Lung microvascular endothelial cell (primary cell): ENCODE results near the gene FAM135A. TPM values are rescaled to one million over a fixed set of nuclear protein-coding genes. Genes with fewer than 3 reads are reported as not detected.
A peak's percentile ranks its signal among the peaks of the same experiment; 100 is the strongest.
"Not testable (repeated sequence)": the region's sequence is repeated elsewhere in the genome, so short reads cannot be mapped to it uniquely, and the experiment has no call there.

ENCODE experiments used
- DNase-seq, 2 donors: peaks; one replicate each; pipeline versions ENCODE4 v3.0.0 to v3.0.0-alpha.2; 2010; ENCODE audit warnings: low read depth in 2 of 2
- total RNA-seq: library from RNA; depleted of rRNA; stranded (reverse); fragments of >200 nt; gene quantifications from 2 replicates; pipeline ENCODE4 v1.2.1, GENCODE V29; 2014

The FAM135A gene
- total RNA-seq, 1 donor from 2014 or later: 9.1 TPM

DNA sequence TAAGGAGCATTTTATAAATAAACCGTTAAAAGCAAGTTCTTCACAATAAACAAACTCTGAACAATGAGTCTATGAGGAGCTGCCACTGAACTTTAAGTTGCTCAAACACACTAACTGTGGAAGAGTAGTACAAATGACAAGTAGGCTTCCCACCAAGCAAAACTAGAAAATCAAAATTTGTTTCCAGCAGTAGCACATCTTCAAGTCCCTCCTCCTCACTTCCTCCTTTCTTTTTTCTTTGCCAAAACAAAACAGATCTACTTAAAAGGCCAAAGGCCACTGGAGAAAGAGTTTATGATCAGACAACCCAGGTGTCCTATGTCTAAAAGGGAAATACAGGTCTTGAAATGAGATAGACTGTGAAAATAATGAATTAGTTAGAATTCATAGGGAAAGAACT is 17.1 kb upstream of the FAM135A start:
- no peak for DNase-seq

DNA sequence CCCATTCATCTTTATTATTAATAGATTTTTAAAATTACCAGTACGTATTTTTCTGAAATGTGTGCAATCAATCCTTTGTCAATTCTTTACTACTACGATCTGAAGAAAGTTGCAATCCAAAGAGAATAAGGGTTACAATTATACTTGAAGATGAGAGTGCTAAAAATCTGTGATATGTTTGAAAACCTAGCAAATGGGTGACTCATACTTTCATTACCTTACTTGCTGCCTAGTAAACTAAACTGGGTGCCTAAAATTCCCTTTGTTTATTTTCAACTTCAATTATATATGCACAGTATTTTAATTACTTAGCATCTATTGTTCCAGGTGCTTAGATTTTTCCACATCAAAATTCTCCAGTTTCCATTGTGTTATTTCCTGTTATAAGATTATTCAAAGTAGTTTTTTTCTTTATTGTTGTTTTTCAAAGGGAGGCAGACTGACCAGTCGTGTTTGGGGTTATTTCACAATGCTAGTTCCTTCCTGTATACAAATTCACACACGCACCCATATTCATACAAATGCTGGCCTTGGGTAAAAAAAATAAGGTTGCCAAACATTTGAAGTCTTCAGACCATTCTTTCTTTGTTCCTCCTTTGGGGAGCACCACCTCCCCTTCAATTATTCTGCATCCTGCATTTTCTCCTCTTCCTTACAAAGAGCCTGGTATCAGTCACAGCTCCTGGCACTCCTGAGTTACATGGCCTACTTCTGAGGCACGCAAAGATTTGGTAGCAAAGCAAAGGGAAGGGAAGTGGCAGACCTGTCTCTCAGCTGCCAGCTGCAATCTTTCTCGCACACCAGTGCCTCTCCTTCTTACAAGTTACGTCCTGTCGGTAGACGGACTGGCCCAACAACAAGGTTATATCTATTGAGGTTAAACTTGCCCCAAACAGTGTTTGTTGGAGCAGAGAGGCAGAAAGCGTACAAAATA is 16.2 kb upstream of the FAM135A start:
- peak; percentile 22 to 35 for DNase-seq

DNA sequence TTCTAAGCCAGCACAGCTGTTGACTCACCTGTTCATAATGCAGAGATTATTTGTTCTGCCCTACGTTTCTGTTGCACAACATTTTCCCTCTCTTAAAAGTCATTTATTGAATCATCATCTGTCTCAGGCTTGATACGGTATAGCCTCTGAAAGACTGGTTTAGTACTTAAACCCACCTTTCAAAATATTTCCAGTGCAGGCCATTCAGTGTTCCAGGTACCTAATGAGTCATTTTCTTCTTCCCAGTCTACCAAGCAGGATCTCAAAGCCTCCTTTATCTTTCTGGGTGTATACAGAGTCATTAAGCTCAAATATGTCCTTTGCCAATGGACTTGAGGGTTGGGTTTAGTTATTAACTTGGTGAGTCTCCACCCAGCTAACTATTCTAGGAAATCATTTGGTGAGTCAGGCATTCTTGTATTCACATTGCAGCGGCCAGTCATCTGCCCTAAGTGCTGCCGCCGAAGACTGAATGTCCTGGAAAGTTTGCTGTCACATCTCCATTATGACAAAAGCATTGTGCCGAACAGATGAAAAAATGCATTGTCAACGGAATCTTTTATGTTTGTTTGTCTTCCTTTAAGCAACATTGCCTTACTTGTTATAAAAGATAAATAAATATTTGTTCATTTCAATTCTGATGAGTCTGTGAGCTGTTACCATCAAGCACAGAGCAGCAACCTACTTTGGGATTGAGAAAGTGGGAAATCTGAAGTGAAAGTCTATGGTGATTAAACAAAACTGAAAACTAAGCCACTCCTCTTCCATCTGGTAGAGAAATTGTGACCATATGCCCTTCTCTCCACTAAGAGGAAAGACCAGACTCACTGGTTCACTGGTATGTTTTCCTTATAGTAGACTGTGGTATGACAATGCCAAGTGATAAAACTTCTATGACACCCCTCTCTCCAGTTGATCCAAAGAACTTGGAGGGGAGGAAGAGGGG is 14.3 kb upstream of the FAM135A start:
- DNase-seq: peak; percentile 44 to 80

DNA sequence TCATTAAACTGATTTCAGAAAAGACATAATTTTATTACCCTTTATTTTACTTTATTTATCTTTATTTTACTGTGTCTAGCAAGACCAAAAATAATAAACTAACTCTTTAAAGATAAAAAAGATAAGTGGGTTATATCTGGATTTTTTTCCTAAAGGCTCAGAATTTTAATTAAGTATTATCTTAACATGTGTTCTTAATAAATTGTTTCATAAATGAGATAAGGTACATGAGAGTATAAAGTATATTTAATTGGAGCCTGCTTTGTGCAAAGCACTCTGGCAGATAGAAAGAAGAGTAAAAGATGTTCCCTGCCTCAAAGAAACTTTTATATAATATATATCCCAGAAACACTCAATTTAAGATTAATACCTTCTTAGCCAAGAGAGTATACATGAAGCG is 8.7 kb upstream of the FAM135A start:
- DNase-seq: no peak

DNA sequence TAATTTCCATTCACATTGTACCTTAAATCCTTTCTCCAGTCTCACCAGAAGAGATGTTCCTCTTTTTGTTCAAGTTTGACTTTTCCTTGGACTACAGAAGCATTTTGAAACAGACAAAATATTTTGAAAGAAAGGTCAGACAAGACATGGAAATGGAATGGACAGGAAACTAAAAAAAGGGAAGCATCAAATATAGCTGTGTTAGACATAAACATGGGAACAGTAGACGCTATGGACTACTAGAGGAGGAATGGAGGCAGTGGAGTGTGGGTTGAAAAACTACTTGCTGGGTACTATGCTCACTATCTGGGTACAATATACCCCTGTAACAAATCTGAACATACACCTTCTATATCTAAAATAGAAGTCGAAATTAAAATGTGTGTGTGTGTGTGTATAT is 4.1 kb upstream of the FAM135A start:
- DNase-seq: no peak

DNA sequence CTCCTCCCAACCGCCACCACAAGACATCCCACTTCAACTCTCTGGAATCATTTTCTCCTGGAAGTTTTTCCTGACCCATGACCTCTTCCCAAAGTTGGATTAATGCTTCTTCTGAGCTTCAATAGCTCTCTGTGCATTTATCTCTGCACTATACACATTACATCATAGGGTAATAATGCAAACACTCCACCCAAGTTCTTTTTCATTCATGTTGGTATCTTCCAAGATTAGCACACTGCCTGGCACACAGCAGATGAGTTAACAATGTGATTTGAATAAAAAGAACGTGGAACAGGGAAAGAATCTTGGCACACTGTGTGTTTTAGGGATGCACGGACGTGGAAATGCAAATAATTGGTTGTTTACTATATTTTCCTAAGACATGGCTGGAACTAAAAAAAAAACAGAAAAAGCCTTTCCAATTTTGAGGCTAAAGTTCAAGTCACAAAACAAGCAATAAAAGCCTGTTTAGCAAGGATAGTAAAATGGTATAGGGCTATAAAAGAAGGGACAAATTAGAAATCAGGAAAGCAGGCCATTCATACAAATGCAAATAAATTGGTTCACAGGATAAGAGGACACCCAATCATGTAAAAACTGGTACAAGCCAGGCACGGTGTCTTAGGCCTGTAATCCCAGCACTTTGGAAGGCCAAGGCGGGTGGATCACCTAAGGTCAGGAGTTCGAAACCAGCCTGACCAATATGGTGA is 1.6 kb upstream of the FAM135A start:
- DNase-seq: no peak

DNA sequence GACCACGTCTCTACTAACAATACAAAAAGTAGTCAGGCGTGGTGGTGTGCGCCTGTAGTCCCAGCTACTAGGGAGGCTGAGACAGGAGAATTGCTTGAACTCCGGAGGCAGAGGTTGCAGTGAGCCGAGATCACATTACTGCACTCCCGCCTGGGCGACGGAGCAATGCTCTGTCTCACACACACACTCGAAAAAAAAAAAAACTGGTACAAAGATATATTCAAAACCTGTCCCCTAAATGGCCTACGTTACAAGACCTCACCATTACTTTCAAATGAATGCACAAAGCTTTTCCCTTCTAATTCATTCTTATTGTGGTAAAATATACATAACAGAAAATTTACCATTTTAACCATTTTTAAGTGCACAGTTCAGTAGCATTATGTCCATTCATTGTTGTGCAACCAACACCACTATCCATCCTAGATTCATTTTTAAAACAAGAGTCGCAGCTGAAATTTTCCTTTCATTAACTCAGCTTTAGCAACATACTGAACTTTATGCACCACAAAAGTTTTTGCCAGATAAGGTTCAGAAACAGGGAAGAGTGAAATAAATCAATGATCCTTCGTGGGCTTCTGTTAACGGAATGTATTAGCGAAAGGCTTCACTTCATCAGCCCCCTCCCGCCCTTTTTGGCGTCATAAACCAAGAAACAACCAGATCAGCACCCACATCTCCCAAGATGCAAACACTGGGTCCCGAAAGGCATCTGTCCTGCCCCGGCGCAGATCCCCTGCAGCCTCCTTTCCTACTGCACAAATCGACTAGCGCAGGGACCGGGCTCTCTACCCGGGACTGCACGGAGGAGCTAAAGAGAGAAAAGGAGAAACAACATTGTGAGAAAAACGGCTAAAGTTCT is 825 bp upstream of the FAM135A start:
- no peak for DNase-seq

DNA sequence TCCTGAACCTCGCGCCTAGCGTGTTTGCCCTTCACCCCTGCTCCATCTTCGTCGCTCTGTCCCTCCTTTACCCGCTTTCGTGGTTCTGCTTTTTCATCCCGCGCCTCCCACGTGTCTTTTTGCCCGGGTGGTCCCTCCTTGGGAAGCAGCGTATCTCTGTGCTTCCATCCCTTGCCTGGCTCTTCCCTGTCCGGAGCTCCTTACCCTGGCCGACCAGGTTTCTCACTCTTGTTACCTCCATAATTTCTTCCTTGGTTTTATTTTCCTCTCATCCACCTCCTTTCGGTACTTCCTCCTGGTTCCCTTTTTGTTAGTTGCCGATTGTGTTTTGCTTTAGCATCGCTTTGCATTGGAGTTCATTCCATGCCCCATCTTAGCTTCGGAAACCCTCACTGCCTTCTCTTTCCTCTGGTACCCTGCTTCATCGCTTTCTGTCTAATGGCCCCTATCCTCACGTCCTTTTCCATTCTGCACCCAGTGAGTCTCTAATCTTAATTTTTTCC is 735 bp downstream of the FAM135A start:
- DNase-seq: peak; percentile 7 to 13

DNA sequence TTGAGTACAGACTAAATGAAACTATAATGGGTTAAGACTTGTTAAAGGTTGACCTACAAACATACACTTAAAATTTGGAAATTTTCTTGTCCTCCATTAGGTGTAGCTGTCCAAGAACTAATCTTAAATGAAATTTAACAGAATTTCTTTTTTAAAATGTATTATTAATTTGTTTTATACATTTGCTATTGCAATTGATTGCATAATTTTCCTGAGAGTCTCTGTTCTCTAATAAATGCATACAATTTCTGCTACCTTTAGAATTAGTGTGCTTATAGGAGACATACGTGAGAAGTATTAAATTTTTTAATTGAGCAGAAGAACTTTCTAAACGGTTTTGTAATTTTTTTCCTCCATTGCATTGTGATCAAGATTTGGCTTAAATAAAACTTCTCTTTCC is 1.5 kb downstream of the FAM135A start:
- no peak for DNase-seq

DNA sequence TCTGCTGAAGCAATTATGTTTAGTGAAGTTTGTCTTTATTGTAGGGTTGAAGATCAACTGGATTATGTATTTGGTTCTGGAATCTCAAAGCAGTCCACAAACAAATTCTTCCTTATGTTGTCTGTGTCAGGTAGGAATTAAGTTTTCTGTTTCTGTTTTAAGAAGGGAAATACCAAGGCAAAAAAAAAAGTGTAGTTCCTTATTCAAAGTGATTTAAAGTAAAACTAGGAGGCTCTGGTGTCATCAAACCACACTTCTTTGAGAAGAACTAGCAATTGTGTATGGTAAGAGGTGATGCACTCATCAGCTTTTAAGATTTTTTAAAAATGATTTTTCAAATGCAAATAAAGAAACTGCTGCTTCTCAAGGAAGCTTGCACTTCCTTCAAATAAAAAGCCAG is 1.9 kb downstream of the FAM135A start:
- no peak for DNase-seq

DNA sequence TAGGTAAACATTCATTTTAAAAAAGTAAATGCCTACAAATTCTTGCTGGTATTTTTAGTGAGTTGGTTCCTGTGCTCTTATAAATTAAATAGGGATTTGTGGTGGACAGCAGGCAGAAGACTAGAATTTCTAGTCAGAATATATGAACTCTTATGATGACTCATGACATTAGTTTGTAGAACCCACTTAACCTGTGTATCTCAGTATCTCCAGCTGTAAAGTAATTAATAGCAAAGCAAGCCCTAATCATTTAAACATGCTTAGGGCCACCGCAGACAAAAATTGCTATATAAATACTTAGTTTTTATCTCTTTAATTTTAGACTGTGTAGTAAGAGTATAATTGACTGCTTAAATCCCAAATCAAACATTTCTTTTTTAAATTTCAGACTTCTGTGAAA is 2.4 kb downstream of the FAM135A start:
- no peak for DNase-seq

DNA sequence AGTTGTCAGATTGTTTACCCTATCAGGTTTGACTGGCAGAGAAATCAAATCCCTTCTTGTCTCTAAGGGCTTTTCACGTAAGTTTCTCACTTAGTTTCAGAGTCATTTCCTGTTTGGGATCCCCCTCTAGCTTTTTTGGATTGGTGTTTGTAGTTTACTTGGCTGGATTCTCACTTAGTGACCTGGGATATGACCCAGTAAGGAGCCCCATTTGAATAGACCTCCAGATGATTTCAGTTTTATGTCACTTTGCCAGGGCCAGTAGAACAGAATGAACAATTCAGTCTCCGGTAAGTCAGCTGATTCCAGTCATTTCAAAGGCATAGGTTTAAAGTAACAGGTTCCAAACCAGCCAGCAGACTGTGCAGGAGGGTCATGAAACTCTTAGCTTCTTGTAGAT is 8.2 kb downstream of the FAM135A start:
- DNase-seq: peak in 1 of 2 donors; percentile 1

DNA sequence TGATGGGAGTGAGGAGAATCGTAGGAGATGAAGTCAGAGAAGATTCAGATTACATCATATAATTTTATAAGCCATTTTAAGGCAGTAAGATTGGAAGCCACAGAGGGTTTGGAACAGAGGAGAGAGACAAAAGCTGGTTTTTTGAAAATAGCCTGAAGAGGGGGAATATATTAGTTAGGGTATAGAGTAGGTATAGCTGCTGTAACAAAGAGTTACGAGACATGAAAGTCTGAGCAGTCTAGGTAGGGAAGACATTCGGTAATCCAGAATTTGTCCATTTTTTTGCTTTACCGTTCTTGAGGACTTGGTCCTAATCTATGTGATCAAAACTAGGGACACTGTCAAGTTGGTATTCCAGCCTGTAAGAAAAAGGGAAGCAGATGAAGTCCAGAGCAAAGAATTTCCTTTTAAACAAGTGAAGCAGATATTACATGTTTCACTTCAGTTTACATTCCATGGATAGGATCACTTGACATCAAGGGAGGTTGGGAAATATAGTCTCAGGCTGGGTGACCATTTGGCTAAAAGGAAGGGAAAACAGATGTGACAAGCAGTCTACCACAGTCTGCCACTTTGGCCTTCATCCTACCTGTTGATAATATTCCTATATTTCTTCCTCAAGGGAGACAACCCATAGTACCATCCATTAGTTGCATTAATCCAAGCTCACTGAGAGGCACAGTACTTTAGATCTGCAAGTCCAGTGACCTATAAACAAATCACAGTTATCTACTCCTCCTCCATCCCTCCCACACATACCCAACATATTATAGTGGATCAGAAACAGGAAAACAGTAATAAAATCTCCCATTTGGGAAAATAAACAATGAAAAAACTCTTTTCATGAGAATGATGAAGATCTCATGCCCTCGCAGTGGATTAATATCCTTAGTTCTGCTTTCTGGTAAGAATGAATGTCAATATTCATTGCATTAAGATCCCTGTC is 10.2 kb downstream of the FAM135A start:
- DNase-seq: no peak

DNA sequence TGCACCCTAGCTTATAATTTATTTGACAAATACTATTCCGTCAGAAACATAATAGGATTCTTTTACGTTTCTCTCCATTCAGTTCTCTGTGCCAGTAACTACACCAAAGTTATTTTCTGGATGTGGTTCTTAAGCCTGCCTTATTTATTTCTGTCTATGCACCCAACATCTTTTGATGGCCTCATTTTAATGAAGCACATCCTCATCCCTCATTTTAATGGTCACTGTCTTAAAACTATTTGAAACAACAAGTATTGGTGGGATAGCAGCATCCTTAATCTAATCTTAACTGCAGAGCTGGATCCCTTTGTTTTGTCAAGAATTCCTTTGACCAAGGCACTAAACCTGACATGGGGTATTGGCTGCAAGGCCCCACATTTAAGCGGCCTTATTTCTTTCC is 11.0 kb downstream of the FAM135A start:
- no peak for DNase-seq

DNA sequence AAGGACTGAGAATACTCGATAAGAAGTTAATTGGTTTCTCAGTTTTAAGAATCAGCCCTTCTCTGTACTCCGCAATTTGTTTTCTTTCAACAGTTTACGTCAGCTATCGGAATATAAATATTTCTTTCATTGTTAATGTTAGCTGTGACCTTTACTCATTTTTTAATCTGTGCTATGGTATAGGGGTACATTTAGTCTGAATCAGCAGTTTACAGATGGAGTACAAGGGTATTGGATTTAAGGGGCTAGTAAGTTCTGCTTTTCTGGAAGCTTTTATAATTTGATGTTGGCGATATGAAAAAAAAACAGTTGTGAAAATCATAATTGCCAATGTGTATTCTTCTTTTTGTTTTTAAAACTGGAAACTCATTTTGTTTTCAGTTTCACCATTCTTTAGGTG is 23.0 kb downstream of the FAM135A start:
- DNase-seq: no peak

DNA sequence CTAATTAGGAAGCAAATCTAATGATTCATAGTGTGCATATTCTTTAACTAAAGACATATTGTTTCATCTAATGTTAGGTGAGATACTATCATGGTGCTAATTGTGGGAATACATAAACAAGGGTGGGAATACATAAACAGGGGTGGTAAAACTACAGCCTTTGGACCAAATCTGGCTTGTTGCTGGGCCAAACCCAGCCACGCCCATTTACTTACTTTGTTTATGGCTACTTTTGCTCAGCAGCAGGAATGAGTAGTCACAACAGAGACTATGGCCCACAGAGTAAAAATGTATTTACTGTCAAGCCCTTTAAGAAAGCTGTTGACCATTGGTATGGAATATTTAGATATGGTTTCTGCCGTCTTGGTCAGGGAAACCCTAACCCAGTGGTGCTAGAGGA is 31.7 kb downstream of the FAM135A start:
- no peak for DNase-seq

DNA sequence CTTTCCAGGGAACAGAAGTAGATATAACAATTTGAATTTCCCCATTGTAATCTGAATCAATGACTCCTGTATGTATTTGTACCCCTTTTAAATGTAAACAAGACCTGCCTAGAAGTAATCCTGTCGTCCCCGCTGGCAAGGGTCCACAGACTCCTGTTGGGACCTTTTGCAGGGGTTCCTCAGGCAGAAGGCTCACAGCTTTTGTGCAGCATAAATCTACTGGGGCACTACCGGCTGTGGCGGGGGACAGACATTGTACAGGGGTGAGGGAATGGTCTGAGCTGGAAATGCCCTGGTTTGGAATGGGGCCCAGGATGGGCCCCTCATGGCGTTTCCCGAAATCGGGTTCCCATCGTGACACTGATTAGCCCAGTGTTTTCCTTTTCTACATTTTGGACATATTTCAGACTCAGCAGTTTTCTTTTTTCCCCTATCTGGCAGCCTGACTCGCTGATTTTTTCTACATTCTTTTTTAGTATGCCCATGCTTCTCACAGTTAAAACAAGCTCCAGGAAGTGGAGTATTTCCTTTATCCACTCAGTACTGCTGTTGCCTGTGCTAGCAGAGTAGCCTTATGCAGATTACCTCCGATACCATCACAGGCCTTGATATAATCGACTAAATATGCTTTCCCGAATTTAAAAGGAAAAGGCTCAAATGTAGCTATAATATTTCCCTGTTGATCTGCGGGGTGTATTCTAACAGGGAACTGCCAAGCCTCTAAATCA is 34.2 kb downstream of the FAM135A start:
- peak; percentile 52 to 60 for DNase-seq

DNA sequence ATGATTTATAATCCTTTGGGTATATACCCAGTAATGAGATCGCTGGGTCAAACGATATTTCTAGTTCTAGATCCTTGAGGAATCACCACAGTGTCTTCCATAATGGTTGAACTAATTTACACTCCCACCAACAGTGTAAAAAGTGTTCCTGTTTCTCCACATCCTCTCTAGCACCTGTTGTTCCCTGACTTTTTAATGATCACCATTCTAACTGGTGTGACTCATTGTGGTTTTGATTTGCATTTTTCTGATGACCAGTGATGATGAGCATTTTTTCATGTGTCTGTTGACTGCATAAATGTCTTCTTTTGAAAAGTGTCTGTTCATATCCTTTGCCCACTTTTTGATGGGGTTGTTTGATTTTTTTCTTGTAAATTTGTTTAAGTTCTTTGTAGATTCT is 40.6 kb downstream of the FAM135A start:
- DNase-seq: not testable (repeated sequence)

DNA sequence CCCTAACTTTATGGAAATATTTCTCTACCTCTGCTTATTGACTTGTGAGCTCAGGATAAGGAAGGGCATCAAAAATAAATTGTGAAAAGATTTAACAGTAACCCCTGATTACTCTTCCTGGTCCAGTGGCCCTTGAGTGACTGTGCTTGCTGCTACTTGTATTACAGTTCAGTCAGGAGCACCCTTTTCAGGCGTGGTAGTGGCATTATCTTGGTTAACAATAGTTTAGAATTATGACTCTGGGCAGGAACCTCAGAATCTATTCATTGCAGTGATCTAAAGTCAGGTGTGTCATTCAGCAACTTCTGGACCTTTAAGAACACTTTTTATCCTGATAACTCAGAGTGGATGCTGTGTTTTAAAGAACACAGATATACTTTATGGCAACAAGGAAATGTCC is 43.4 kb downstream of the FAM135A start:
- DNase-seq: no peak
